H9 (cell line): Measurements from ENCODE around the gene PCBP2. TPM values are rescaled to one million over a fixed set of nuclear protein-coding genes. Genes with fewer than 3 reads are reported as not detected.
A peak's percentile ranks its signal among the peaks of the same experiment; 100 is the strongest.

ENCODE experiments used
- DNase-seq: peaks from one replicate; pipeline ENCODE4 v3.0.0-alpha.2; 2017
- H2AFZ ChIP-seq: one replicate; pipeline ENCODE4 v1.6.1; 2013; ENCODE audit warnings: mild to moderate bottlenecking, low read length, control low read depth, moderate library complexity
- H2AK5ac ChIP-seq: 2 replicates; pipeline ENCODE4 v1.6.1; 2013; ENCODE audit warnings: low read length, control low read depth, mixed read lengths; ENCODE audit not compliant: insufficient read length
- H2BK120ac ChIP-seq: one replicate; pipeline ENCODE4 v1.6.1; 2013; ENCODE audit warnings: low read depth, mild to moderate bottlenecking, low read length, control low read depth, inconsistent platforms; ENCODE audit not compliant: poor library complexity, severe bottlenecking
- H2BK12ac ChIP-seq: 2 replicates; pipeline ENCODE4 v1.6.1; 2013; ENCODE audit warnings: low read length, control low read depth, mixed read lengths, low read depth; ENCODE audit not compliant: insufficient read length
- H2BK15ac ChIP-seq: 2 replicates; pipeline ENCODE4 v1.6.1; 2013; ENCODE audit warnings: low read depth, low read length, control low read depth
- H2BK20ac ChIP-seq: one replicate; pipeline ENCODE4 v1.6.1; 2013; ENCODE audit warnings: low read depth, mild to moderate bottlenecking, low read length, control low read depth, inconsistent platforms; ENCODE audit not compliant: poor library complexity, severe bottlenecking
- H2BK5ac ChIP-seq: 2 replicates; pipeline ENCODE4 v1.6.1; 2013; ENCODE audit warnings: low read length, control low read depth, mixed read lengths; ENCODE audit not compliant: insufficient read length
- H3K14ac ChIP-seq: 2 replicates; pipeline ENCODE4 v1.6.1; 2013; ENCODE audit warnings: low read length, control low read depth; ENCODE audit not compliant: insufficient read depth
- H3K18ac ChIP-seq: 2 replicates; pipeline ENCODE4 v1.6.1; 2013; ENCODE audit warnings: low read depth, mild to moderate bottlenecking, mixed read lengths, low read length, control low read depth; ENCODE audit not compliant: insufficient read length
- H3K23ac ChIP-seq: 2 replicates; pipeline ENCODE4 v1.6.1; 2013; ENCODE audit warnings: low read length, control low read depth, mixed read lengths, low read depth; ENCODE audit not compliant: insufficient read length
- H3K23me2 ChIP-seq: 2 replicates; pipeline ENCODE4 v1.6.1; 2013; ENCODE audit warnings: low read depth, mild to moderate bottlenecking, mixed read lengths, low read length, control low read depth; ENCODE audit not compliant: insufficient read length, poor library complexity, severe bottlenecking
- H3K27ac ChIP-seq: 2 replicates; pipeline ENCODE4 v1.5.1; 2013; ENCODE audit warnings: low read length, control low read depth, mixed read lengths, low read depth; ENCODE audit not compliant: insufficient read length
- H3K27me3 ChIP-seq: 2 replicates; pipeline ENCODE4 v1.6.1; 2013; ENCODE audit warnings: low read length, control low read depth, inconsistent platforms; ENCODE audit not compliant: insufficient read depth
- H3K4ac ChIP-seq: 2 replicates; pipeline ENCODE4 v1.6.1; 2013; ENCODE audit warnings: low read depth, mild to moderate bottlenecking, control low read depth, inconsistent platforms, low read length, moderate library complexity
- H3K4me1 ChIP-seq: 2 replicates; pipeline ENCODE4 v1.6.1; 2013; ENCODE audit warnings: low read length, control low read depth, inconsistent platforms; ENCODE audit not compliant: insufficient read depth
- H3K4me2 ChIP-seq: 2 replicates; pipeline ENCODE4 v1.6.1; 2013; ENCODE audit warnings: low read length, control low read depth, mixed read lengths; ENCODE audit not compliant: insufficient read length, insufficient read depth
- H3K56ac ChIP-seq: 2 replicates; pipeline ENCODE4 v1.6.1; 2013; ENCODE audit warnings: low read depth, mild to moderate bottlenecking, mixed read lengths, low read length, control low read depth; ENCODE audit not compliant: insufficient read length
- H3K79me1 ChIP-seq: 2 replicates; pipeline ENCODE4 v1.6.1; 2013; ENCODE audit warnings: low read depth, mild to moderate bottlenecking, moderate library complexity, low read length, control low read depth, inconsistent platforms; ENCODE audit not compliant: insufficient read depth, poor library complexity, severe bottlenecking
- H3K79me2 ChIP-seq: 2 replicates; pipeline ENCODE4 v1.6.1; 2013; ENCODE audit warnings: low read length, control low read depth, inconsistent platforms; ENCODE audit not compliant: insufficient read depth
- H3K9ac ChIP-seq: 2 replicates; pipeline ENCODE4 v1.6.1; 2013; ENCODE audit warnings: low read length, control low read depth, mixed read lengths; ENCODE audit not compliant: insufficient read length; ENCODE audit errors: extremely low read depth
- H3K9me3 ChIP-seq: one replicate; pipeline ENCODE4 v1.6.1; 2013; ENCODE audit warnings: low read depth, low read length, inconsistent platforms; ENCODE audit not compliant: control insufficient read depth
- H3T11ph ChIP-seq: one replicate; pipeline ENCODE4 v1.6.1; 2013; ENCODE audit warnings: mild to moderate bottlenecking, low read length, control low read depth, inconsistent platforms
- H4K20me1 ChIP-seq: one replicate; pipeline ENCODE4 v1.6.1; 2013; ENCODE audit not compliant: control insufficient read depth, insufficient read length, insufficient read depth
- H4K5ac ChIP-seq: 2 replicates; pipeline ENCODE4 v1.6.1; 2013; ENCODE audit warnings: low read depth, mild to moderate bottlenecking, mixed read lengths, low read length, control low read depth; ENCODE audit not compliant: insufficient read length
- H4K8ac ChIP-seq: replicated peaks from 2 replicates; pipeline ENCODE4 v1.6.1; 2013; ENCODE audit warnings: low read length, control low read depth, mixed read lengths, low read depth; ENCODE audit not compliant: insufficient read length
- H4K91ac ChIP-seq: 2 replicates; pipeline ENCODE4 v1.6.1; 2013; ENCODE audit warnings: low read depth, mild to moderate bottlenecking, moderate library complexity, mixed read lengths, low read length, control low read depth; ENCODE audit not compliant: insufficient read length
- H3K27ac Mint-ChIP-seq, 3 experiments: 2 replicates in 2 of 3; 3 replicates in 1 of 3; pipeline ENCODE4 v1.8.0; 2020 to 2021; ENCODE audit warnings: mixed read lengths in 3 of 3, mild to moderate bottlenecking in 1 of 3, moderate library complexity in 1 of 3
- H3K27me3 Mint-ChIP-seq: 2 replicates; pipeline ENCODE4 v1.8.0; 2021; ENCODE audit warnings: low read depth, mild to moderate bottlenecking, moderate library complexity, mixed read lengths
- H3K36me3 Mint-ChIP-seq, 3 experiments: 2 replicates in 2 of 3; 3 replicates in 1 of 3; pipeline ENCODE4 v1.8.0; 2020 to 2021; ENCODE audit warnings: low read depth in 3 of 3, mixed read lengths in 3 of 3; ENCODE audit not compliant: insufficient read depth in 1 of 3
- H3K4me1 Mint-ChIP-seq, 2 experiments: 2 replicates each; pipeline ENCODE4 v1.8.0; 2020; ENCODE audit warnings: mixed read lengths in 2 of 2
- H3K4me3 Mint-ChIP-seq, 2 experiments: 2 replicates in 1 of 2; 3 replicates in 1 of 2; pipeline ENCODE4 v1.8.0; 2020 to 2021; ENCODE audit warnings: mild to moderate bottlenecking in 2 of 2, mixed read lengths in 2 of 2, moderate library complexity in 1 of 2
- H3K9me3 Mint-ChIP-seq, 2 experiments: 2 replicates in 1 of 2; 3 replicates in 1 of 2; pipeline ENCODE4 v1.8.0; 2020; ENCODE audit warnings: mild to moderate bottlenecking in 2 of 2, mixed read lengths in 2 of 2, moderate library complexity in 1 of 2
- WGBS: extraction: QIAGEN DNeasy Blood & Tissue Kit; methylation state at CpG from one replicate; pipeline ENCODE4 v1.1.7; 2013; ENCODE audit warnings: missing lambda C conversion rate, low lambda C conversion rate, mixed read lengths; ENCODE audit not compliant: insufficient read length; ENCODE audit errors: extremely low coverage; 5-methylcytosine and 5-hydroxymethylcytosine counted together
- total RNA-seq: library from RNA; stranded (reverse); gene quantifications from 2 replicates; pipeline ENCODE4 v1.2.1, GENCODE V29; 2021
- TF ChIP-seq, protein P1 (sequence below): fragments of 200-600 bp; sonication (generic); conservative IDR thresholded peaks from 3 replicates; pipeline ENCODE4 v1.8.0; 2021; ENCODE audit warnings: antibody characterized with exemption, mild to moderate bottlenecking

PCBP2 gene
- total RNA-seq, 1 experiment from 2014 or later, result 1,207 TPM

DNA sequence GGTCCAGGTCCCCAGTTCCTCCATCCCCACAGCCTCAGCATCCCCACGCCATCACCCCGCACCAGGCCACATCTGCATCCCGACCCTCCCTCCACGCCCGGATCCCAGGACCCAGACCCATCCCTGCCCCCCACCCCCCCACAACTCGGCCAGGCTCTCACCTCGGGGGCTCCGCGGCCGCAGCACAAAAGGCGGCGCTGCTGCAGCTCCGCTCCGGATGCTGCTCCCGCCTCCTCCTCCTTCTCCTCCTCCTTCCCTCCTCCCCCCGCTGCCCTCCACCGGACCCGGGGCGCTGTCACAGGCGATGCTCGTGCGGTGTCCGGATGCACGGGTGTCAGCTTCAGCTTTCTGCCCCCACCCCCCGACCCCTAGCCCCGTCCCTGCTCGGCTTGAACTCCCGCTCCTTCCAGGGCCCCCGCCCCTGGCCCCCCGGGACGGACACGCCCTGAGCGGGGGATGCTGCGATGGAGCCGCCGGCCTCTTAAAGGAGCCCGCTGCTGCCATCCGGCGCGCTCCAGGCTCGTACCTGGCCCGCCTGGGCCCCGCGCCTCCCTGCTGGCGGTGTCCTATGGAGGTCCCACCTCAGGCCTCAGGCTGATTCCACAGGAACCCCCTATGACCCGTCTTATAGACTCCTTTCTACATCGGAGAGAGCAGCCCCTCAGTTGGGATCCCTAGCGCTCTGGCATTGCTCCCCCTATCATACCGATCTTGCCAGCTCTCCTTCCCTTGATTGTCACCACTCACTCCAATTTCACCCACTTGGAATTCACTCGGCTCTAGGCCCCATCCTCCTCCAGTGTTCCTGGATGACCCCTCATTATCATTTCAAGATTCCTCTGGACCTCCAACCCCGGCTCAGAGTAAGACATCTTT, 47.6 kb downstream of the PCBP2 start, which contains the start of gene MAP3K12:
TSS of gene MAP3K12 (minus strand) at position 193 of the 876 bp plus-strand sequence. CDS start 12,067 bp downstream, outside the sequence.
- Histone ChIP-seq H4K8ac (no peak within 1 kb of the TSS), H3K23ac (no peak within 1 kb of the TSS), H2AK5ac (no peak within 1 kb of the TSS), H3K4ac (no peak within 1 kb of the TSS), H3K4me2 (peak within 1 kb of the TSS; percentile 83), H3K79me2 (no peaks in the 10 kb centered on the region; the same call in 1 of the 2 replicates), H3K27ac (peak within 1 kb of the TSS; percentile 49), H3K14ac (no peak within 1 kb of the TSS; the same call in 1 of the 2 replicates), H3K23me2 (peaks cover 20% of the 10 kb centered on the region), H2AFZ (no peak within 1 kb of the TSS), H4K20me1 (no peaks in the 10 kb centered on the region), H3K27me3 (no peaks in the 10 kb centered on the region), H3K9me3 (no peaks in the 10 kb centered on the region), H2BK15ac (no peak within 1 kb of the TSS), H3K79me1 (peaks cover 7% of the 10 kb centered on the region), H3K9ac (peak within 1 kb of the TSS; percentile 69), H2BK120ac (no peak within 1 kb of the TSS), H3T11ph (no peak within 1 kb of the TSS), H4K5ac (no peak within 1 kb of the TSS), H2BK20ac (no peak within 1 kb of the TSS), H3K18ac (peak within 1 kb of the TSS; percentile 44), H2BK5ac (no peak within 1 kb of the TSS), H3K56ac (peak within 1 kb of the TSS; percentile 17), H3K4me1 (peaks cover 6% of the 10 kb centered on the region; the same call in 1 of the 2 replicates), H2BK12ac (no peak within 1 kb of the TSS), H4K91ac (no peak within 1 kb of the TSS)
- TF ChIP-seq, protein P1, sequence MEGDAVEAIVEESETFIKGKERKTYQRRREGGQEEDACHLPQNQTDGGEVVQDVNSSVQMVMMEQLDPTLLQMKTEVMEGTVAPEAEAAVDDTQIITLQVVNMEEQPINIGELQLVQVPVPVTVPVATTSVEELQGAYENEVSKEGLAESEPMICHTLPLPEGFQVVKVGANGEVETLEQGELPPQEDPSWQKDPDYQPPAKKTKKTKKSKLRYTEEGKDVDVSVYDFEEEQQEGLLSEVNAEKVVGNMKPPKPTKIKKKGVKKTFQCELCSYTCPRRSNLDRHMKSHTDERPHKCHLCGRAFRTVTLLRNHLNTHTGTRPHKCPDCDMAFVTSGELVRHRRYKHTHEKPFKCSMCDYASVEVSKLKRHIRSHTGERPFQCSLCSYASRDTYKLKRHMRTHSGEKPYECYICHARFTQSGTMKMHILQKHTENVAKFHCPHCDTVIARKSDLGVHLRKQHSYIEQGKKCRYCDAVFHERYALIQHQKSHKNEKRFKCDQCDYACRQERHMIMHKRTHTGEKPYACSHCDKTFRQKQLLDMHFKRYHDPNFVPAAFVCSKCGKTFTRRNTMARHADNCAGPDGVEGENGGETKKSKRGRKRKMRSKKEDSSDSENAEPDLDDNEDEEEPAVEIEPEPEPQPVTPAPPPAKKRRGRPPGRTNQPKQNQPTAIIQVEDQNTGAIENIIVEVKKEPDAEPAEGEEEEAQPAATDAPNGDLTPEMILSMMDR, result no peak
- H3K27ac Mint-ChIP-seq, result peak within 1 kb of the TSS; percentile 95 to 98 (median 96)
- H3K4me1 Mint-ChIP-seq, result peaks cover 44 to 48% of the 10 kb centered on the region in 2 experiments
- peak within 1 kb of the TSS; percentile 86 to 96 for H3K4me3 Mint-ChIP-seq
- no peaks in the 10 kb centered on the region for H3K9me3 Mint-ChIP-seq
- H3K27me3 Mint-ChIP-seq, result no peaks in the 10 kb centered on the region
- WGBS, result no CpG with 5 or more reads among the region's 51 CpGs
- H3K36me3 Mint-ChIP-seq, result peaks cover 6 to 23% (median 7%) of the 10 kb centered on the region in 3 experiments; a peak in 6 of 7 replicates
- DNase-seq, result peak; percentile 84
